Measurements from ENCODE around the gene TMEM175.

Gene TMEM175, protein sequence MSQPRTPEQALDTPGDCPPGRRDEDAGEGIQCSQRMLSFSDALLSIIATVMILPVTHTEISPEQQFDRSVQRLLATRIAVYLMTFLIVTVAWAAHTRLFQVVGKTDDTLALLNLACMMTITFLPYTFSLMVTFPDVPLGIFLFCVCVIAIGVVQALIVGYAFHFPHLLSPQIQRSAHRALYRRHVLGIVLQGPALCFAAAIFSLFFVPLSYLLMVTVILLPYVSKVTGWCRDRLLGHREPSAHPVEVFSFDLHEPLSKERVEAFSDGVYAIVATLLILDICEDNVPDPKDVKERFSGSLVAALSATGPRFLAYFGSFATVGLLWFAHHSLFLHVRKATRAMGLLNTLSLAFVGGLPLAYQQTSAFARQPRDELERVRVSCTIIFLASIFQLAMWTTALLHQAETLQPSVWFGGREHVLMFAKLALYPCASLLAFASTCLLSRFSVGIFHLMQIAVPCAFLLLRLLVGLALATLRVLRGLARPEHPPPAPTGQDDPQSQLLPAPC

DNA sequence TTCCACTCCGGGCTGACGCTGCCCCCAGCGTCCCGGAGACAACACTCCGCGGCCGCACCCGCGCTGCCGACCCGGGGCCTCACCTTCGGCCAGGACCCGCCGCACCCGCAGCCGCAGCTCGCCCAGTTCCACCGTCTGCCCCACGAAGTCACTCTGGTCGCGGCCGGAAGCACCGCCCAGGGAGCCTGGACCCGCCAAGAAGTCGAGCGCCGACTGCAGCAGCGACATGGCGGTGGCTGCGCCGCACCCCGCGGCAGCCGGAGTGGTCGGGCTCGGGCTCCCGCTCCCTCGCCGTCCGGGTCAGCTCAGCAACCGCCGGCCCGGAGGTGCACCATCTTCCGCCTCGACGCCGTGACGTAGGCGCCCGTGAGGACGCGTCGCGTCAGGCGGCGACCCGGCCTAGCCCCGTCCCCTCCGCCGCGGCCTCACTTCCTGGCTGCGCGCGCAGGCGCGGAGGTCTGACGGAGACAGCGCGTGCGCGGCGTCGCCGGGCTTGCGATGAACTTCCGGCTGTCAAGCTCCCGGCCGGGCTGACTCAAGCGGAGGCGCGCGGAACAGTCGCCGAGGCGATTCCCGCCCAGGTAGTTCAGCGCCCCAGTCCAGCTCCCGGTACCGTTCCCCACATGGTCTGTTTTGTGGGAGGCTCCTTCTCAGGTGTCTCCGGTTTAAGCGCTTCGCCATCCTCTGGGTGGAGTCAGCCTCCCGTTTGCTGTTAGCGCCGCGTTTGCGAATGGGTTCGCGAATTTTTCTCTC, at the start of gene TMEM175, which contains the start of gene GAK:
TMEM175 (plus strand) TSS at position 501 of the 753 bp plus-strand sequence. CDS start 15,280 bp downstream, outside the sequence.
GAK (minus strand) TSS at position 357 of the 753 bp plus-strand sequence; CDS start at position 228, 129 bp downstream.
- in situ Hi-C loops (cut with HindIII; ENCODE audit: low sequenced_read_pairs) = loop anchor here (5.0 to 10.0 kb wide), 3 partner anchors 40 to 103 kb away; partner anchors contain the start of gene DGKQ

DNA sequence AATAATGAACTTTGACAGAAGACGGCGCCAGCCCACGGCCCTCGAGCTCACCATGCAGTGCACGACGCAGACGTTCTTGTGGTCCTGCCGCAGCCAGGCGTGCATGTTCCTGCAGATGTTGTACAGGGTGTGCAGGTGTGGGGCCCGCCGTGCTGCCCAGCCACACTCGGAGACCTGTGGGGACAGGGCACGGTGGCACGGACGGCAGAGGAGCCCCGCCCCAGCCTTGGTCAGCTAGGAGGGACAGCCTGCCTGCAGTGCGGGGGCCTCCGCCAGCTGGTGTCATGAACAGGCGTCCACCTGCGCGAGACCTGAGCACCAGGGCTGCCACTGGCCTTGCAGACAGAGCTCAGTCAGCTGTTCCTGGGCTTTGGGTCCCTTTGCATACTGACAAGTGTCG, 49.6 kb upstream of the TMEM175 start:
- in situ Hi-C loops (cut with HindIII; ENCODE audit: low sequenced_read_pairs) = no loop called here

DNA sequence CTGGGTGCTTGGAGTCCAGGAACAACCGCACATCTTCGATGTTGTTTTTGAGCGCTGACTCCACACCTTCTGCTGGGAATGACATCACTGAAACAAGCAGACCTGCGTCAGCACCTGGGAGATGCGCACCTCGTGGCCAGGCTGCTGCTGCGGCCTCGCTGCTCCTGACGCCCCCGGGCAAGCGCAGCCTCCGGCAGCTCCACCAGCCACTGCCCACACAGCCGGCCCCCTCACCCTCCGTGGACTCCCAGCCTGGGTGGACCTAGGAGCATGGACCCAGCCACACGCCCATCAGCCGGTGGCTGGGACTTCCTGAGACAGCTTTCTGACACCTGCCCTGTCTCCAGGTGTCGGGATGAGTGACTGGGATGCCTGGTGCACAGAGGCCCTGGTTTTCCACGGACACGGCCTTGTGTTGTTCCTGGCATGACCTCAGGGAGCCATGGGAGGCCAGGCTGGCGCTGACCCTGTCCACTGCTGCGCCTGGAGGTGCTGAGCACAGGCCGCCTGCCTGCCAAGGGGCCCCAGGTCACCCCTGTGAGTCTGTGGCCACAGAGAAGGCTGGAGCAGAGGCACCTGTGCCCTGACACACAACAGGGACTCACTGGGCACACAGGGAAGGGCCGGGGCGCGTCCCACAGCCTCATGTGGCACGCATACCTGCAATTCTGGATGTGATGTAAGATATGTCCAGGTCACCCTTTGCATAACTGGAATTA, 48.7 kb upstream of the TMEM175 start:
- in situ Hi-C loops (cut with HindIII; ENCODE audit: low sequenced_read_pairs) = no loop called here

DNA sequence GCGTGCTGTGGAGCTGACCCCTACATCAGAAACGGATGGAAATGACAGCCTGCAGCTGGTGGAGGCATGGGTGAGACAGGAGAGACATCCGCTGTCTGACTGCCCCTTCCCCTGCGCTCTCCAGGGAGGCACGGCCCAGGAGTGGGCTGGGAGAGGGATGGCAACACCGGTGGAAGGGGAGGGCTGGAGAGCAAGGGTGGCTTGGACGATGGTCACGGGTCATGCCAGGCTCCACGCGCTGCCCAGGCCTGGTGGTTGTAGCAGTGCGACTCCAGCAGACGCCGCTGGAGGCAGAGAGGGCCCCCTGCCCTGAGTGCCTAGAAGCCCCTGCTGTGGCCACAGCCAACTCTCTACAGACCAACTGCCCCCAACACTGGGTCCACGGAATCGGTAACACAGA, 48.0 kb upstream of the TMEM175 start:
- in situ Hi-C loops (cut with HindIII; ENCODE audit: low sequenced_read_pairs) = no loop called here

DNA sequence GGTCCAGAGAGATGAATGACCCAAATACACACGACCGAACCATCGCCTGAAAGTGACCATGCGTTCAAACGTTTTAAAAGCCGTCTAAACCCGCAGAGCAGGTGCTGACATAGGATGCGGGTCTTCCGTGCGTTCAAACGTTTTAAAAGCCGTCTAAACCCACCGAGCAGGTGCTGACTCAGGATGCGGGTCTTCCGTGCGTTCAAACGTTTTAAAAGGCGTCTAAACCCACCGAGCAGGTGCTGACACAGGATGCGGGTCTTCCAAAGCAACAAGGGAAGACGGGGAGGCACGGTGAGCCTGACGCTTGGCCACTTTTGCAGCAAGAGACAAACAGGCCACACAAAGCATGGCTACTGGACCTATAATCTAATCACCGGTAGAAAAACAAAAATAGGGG, 47.4 kb upstream of the TMEM175 start:
- in situ Hi-C loops (cut with HindIII; ENCODE audit: low sequenced_read_pairs) = no loop called here

DNA sequence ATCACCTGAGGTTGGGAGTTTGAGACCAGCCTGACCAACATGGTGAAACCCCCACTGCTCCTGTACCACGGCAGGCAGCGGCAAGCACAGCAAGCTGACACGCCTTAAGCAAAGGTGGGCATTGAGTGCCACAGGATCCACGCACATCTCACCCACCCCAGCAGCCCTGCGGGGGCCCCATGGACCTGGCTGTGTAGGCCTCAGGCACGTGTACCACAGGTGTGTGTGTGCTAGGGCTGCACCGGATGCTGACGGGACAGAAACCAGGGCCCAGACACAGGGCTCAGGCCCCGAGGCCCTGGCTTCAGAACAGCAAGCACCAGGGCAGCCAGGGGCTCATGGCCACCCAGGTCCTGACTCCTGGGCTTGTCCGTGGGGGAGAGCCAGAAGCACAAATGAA, 46.9 kb upstream of the TMEM175 start:
- in situ Hi-C loops (cut with HindIII; ENCODE audit: low sequenced_read_pairs) = no loop called here

DNA sequence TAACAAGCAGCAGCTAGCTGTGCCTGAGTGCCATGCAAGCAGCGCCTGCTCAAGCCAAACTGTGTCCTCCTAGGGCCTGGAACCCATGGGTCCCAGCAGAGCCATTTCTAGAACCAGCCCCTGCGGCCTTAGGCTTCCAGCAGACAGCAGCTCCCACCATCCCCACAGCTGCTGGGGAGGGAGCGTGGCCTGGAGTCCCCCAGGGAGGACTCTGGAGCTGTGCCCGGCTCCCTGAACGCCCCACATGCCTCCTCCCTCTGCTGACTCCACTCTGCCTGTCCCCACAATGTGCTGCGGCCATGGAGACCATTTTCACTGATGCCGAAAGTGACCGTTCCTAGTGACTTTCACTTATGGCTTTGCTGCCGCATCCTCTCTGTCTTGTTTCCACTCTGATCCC, 46.0 kb upstream of the TMEM175 start:
- in situ Hi-C loops (cut with HindIII; ENCODE audit: low sequenced_read_pairs) = no loop called here

DNA sequence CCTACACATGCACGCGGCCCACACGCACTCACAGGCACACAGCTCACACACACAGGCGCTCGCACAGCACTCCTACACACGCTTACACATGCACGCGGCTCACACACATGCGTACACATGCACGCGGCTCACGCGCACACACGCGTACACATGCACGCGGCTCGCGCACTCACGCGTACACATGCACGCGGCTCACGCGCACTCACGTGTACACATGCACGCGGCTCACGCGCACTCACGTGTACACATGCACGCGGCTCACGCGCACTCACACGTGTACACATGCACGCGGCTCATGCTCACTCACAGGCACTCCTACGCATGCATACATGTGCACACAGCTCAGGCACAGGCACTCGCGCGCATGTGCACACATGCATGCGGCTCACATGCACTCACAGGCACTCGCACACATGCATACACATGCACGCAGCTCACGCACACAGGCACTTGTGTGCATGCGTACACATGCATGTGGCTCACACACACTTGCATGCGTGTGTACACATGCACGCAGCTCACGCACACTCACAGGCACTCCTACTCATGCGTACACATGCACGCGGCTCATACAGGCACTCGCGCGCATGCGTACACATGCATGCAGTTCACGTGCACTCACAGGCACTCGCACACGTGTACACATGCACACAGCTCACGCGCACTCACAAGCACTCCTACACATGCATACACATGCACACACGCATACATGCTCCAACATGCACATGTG, 45.1 kb upstream of the TMEM175 start:
- in situ Hi-C loops (cut with HindIII; ENCODE audit: low sequenced_read_pairs) = no loop called here

DNA sequence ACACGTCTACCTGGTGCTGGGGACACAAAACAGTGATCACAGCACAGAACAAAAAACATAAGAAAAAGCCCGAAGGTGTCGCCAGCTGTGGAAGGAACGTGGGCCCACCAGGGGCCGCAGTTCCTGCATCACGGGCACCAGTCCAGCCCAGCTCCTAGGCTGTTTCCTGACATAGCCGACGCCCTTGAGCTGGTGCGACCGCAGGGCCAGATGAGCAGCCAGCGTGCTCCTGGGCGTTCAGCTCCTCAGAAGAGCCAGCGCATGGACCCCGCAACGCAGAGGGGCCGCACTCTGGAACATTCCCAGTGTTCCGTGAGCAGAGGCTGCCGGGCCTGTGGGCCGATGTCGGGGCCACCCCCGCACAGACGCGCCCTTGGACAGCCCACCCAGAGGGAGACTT, 44.2 kb upstream of the TMEM175 start:
- in situ Hi-C loops (cut with HindIII; ENCODE audit: low sequenced_read_pairs) = no loop called here

DNA sequence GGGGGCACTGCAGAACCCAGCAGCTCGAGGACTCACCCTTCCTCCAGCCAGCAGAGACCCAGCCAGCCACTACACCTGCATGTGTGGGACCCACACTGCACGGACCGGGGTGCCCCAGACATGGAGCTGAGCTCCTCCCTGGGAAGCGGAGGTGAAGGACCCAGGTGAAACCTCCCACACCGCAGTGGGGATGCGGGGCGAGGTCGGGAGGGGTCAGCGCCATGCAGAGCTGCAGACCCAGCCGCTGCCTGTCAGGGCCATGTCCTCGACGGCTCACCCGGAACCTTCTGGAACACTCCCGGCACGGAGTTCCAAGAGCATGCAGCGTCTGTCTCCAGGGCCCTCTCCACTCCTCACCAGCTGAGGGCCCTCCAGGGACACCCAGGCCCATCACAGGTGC, 42.7 kb upstream of the TMEM175 start:
- in situ Hi-C loops (cut with HindIII; ENCODE audit: low sequenced_read_pairs) = no loop called here

DNA sequence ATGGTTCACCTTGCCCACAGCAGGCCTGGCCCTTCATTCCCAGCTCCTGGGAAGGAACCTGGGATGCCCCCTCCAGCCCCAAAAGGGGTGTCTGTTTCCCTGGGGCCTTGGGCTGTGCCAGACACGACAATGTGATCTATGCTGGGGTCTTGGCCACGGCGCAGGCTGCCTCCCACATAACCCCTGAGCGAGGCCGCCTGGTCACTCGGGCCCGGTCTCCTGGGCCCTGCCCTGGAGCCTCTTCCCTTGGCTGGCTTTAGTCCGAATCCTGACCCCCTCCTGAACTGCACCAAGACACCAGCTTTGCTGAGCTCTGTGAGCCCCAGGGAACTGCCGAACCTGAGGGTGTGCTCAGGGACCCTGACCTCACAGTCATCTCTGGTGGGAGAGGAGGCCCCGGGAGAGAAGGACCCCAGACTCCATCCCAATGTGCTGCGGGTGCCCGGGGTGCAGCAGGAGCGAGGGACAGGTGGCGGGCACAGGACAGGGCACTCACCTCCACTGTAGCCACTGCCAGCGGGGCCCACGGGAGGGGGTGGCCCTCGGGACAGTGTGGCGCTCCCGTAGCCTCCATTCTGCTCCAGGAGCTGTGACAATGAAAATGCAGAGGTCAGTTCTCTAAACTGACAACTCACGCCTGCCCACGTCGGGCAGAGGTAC, 42.1 kb upstream of the TMEM175 start:
- in situ Hi-C loops (cut with HindIII; ENCODE audit: low sequenced_read_pairs) = loop anchor here (5.0 kb wide), 1 partner anchor 82 kb away; the partner anchor contains the start of gene DGKQ

DNA sequence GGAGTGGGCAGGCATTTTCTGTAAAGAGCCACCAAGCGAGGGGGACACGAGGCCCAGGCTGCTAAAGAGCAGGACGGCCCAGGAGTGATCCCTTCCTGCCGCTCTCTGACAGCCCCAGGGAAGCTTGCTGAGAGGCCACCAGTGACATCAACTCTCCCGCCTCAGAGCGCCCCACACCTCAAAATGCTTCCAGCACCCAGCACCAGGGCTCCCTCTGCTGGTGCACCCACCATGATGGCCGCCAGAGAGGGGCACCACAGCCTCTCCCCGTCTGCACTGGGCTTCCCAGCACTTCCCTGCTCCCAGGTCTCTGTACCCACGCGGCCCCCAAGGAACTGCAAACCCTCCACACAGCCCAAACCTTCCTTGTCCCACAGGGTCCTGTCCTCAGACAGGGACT, 40.5 kb upstream of the TMEM175 start:
- in situ Hi-C loops (cut with HindIII; ENCODE audit: low sequenced_read_pairs) = loop anchor here (5.0 kb wide), 1 partner anchor 81 kb away; the partner anchor contains the start of gene DGKQ

DNA sequence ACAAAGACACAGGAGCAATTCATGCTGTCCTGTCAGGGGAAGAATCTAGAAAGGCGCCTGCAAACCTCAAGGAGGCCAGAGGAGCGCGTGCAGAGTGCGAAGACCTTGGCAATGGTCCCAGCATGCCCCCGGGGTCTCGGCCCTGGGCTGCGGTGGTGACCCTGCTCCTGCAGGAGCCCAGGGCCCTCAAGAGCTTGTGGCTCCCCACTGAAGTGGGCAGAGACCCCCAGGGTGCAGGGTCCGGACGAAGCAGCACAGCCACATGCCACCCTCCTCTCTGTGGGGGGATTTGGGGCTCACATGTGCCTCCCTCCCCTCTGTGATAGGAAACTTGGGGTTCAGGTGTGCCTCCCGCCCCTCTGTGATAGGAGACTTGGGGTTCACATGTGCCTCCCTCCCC, 39.5 kb upstream of the TMEM175 start:
- in situ Hi-C loops (cut with HindIII; ENCODE audit: low sequenced_read_pairs) = loop anchor here (5.0 kb wide), 1 partner anchor 80 kb away; the partner anchor contains the start of gene DGKQ

DNA sequence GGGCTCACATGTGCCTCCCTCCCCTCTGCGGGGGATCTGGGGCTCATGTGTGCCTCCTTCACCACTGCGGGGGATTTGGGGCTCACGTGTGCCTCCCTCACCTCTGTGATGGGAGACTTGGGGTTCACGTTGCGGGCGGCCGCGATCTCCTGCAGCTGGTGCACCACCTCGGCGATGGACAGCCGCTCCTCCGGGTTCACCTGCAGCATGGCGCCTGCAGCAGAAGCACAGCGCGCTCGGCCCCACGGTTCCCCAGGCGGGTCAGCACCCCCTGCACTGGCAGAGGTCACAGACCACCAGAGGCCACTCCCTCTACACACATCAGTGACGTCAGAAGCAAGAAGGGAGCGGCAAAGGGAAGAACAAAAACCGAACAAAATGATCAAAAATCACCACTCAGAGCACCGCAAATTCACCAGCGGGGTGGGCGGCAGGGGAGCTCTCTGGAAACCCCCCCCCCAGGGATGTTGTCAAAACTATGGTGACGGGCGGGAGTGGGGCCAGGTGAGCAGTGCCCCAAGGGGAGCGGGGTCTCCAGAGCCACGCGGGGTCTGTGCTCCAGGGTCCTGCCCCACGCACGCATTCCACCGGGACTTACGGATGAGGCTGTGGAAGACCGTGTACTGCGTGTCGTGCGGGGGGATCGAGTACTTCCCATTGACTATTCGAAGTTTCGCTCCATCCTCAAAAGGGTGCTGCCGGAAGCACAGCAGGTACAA, 38.8 kb upstream of the TMEM175 start:
- in situ Hi-C loops (cut with HindIII; ENCODE audit: low sequenced_read_pairs) = loop anchor here (5.0 kb wide), 1 partner anchor 79 kb away; the partner anchor contains the start of gene DGKQ

DNA sequence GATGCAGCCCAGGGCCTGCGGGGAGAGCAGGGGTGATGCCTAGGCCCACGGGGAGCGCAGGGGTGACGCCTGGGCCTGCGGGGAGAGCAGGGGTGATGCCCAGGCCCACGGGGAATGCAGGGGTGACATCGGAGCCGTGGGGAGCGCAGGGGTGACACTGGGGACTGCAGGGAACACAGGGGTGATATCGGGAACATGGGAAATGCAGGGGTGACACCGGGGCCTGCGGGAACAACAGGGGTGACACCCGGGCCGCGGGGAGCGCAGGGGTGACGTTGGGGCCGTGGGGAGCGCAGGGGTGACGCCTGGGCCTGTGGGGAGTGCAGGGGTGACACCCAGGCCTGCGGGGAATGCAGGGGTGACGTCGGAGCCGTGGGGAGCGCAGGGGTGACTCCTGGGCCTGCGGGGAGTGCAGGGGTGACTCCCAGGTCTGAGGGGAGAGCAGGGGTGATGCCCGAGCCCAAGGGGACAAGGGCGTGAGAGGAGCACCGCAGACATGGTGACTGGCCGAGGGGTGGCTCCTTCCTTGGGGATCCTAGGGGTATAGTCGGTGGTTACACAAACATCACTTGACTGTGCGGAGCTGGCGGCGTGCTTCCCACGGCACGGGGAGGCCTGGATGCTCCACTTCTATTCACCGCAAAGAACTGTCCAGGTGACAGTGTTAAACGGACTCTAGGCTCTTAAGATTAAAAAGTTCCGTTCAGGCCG, 38.1 kb upstream of the TMEM175 start:
- in situ Hi-C loops (cut with HindIII; ENCODE audit: low sequenced_read_pairs) = loop anchor here (5.0 kb wide), 1 partner anchor 78 kb away; the partner anchor contains the start of gene DGKQ

DNA sequence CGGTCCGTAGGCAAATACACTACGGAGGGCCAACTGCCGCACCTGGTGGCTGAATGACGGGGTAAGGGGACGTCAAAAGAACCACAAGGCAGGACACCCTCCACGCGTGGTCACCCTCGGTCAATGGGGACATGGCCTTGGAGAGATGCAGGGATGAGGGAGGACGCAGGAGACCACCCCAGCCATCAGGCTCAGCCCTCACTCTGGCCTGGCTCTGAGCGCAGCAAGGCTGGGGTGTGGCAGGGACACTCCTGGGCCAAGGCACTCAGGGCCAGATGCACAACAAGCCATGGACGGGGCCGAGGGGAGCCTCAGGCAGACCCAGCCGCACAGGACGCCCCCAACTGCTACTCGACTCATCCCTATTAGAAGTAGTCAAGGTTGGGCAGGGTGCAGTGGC, 36.7 kb upstream of the TMEM175 start:
- in situ Hi-C loops (cut with HindIII; ENCODE audit: low sequenced_read_pairs) = no loop called here

DNA sequence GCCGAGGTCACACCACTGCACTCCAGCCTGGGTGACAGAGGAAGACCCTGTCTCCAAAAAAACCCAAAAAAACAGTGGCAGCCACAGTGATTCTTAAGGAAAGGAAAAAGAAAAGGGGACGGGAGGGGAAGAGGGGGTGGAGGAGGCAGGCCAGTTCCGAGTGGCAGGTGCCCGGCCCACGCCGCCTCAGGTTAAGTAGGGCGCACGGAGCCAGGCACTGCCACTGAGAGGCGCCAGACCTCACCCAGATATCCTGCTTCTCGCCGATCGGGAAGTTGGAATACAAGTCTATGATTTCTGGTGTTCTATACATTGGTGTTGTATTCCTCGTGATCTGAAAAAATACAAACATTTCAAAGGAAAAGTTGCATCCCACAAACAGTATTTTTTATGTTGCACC, 36.0 kb upstream of the TMEM175 start:
- in situ Hi-C loops (cut with HindIII; ENCODE audit: low sequenced_read_pairs) = no loop called here

DNA sequence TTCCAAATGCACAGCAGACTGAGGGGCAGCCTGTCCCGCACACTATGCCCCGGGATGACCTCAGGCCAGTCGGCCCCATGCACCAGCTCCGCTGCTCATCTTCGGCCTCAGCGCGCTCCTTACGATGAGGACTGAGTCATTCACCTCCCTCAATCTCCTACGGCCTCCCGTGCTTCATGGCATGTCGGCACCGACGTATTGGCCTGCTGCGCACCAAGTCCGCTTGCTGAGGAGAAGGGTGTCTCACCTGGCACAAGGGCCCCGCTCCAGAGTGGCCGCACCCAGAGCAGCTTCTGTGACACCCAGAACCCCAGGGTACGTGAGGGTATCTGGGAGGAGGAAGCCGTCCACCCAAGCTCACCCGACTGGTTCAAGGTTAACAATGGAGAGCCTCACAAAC, 35.6 kb upstream of the TMEM175 start:
- in situ Hi-C loops (cut with HindIII; ENCODE audit: low sequenced_read_pairs) = no loop called here
